ENCODE measurements around the gene KDM6A.
"Not testable (repeated sequence)": the region's sequence is repeated elsewhere in the genome, so short reads cannot be mapped to it uniquely, and the experiment has no call there.

Gene KDM6A

DNA sequence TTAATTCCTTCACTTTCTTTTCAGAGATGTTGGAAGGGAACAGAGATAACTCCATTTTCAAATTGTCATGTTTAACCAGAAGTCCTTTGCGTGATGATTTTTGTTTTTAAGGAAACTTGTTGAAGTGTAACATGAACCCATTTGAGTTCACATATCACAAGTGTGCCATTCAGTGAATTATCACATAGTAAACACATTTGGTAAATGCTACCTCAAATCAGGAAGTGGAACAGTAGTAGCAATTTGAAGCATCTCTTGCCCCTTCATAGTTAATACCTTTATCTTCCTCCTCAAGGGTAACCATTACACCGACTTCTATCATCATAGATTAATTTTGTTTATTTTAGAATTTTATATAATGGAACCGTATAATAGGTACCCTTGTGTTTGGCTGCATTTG is 35.8 kb downstream of the KDM6A start:
- no peak overlapping the region for H3K4me3 ChIP-seq (ENCODE audit: low read length)
- TF ChIP-seq, protein P1, sequence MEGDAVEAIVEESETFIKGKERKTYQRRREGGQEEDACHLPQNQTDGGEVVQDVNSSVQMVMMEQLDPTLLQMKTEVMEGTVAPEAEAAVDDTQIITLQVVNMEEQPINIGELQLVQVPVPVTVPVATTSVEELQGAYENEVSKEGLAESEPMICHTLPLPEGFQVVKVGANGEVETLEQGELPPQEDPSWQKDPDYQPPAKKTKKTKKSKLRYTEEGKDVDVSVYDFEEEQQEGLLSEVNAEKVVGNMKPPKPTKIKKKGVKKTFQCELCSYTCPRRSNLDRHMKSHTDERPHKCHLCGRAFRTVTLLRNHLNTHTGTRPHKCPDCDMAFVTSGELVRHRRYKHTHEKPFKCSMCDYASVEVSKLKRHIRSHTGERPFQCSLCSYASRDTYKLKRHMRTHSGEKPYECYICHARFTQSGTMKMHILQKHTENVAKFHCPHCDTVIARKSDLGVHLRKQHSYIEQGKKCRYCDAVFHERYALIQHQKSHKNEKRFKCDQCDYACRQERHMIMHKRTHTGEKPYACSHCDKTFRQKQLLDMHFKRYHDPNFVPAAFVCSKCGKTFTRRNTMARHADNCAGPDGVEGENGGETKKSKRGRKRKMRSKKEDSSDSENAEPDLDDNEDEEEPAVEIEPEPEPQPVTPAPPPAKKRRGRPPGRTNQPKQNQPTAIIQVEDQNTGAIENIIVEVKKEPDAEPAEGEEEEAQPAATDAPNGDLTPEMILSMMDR (IDR thresholded peaks at IDR 0.05; ENCODE audit: insufficient read depth, low read depth, low read length, missing control alignments), result no peak
- no peak for DNase-seq (ENCODE audit: low read depth)

DNA sequence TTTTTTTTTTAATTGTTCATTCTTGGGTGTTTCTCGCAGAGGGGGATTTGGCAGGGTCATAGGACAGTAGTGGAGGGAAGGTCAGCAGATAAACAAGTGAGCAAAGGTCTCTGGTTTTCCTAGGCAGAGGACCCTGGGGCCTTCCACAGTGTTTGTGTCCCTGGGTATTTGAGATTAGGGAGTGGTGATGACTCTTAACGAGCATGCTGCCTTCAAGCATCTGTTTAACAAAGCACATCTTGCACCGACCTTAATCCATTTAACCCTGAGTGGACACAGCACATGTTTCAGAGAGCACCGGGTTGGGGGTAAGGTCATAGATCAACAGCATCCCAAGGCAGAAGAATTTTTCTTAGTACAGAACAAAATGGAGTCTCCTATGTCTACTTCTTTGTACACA is 37.5 kb downstream of the KDM6A start:
- not testable (repeated sequence) for DNase-seq (ENCODE audit: low read depth); H3K4me3 ChIP-seq (ENCODE audit: low read length)

DNA sequence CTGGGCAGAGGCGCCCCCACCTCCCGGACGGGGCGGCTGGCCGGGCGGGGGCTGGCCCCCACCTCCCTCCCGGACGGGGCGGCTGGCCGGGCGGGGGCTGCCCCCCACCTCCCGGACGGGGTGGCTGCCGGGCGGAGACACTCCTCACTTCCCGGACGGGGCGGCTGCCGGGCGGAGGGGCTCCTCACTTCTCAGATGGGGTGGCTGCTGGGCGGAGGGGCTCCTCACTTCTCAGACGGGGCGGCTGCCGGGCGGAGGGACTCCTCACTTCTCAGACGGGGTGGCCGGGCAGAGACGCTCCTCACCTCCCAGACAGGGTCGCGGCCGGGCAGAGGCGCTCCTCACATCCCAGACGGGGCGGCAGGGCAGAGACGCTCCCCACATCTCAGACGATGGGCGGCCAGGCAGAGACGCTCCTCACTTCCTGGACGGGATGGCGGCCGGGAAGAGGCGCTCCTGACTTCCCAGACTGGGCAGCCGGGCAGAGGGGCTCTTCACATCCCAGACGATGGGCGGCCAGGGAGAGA is 38.1 kb downstream of the KDM6A start:
- not testable (repeated sequence) for DNase-seq (ENCODE audit: low read depth); H3K4me3 ChIP-seq (ENCODE audit: low read length)

DNA sequence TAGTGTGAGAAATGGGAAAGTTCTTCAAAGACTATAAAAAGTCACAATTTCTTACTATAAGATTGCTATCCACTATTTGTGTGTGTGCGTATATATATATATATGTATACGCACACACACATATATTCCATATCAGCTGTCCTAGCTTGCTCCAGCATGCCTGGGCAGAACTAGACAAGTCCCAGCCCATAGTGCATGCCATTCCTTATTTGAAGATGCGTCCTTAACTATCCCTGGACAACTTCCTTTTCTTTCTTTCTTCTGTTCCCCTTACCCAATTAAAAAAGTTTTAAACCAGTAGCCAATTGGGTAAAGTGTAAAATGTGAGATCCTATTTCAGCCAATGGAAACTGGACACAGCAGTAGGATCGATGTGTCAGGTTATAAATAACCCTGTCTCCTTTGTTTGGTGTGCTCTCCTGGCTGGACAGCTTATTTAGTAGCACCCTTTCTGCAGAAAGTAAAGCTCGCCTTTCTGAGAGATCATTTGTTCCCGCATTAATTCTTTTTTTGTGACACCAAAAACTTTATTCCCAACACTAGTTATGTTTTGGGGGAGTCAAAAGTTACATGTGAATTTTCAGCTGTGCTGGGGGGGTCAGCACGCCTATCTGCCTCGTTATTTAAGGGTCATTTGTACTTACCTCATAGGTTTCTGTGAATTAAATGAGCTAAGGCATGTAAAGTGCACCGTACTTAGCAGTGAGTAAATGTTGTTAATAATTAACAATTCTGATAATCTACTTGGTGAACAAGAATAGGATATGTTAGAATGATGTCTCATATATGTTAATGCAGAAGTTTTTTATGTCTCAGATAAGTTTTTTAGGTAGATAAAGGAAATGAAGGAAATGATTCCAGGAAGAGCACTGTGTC is 40.9 kb downstream of the KDM6A start:
- H3K4me3 ChIP-seq (ENCODE audit: low read length), result no peak overlapping the region
- DNase-seq (ENCODE audit: low read depth), result peak; percentile 63
- TF ChIP-seq, protein P1 (IDR thresholded peaks at IDR 0.05; ENCODE audit: insufficient read depth, low read depth, low read length, missing control alignments), result no peak

DNA sequence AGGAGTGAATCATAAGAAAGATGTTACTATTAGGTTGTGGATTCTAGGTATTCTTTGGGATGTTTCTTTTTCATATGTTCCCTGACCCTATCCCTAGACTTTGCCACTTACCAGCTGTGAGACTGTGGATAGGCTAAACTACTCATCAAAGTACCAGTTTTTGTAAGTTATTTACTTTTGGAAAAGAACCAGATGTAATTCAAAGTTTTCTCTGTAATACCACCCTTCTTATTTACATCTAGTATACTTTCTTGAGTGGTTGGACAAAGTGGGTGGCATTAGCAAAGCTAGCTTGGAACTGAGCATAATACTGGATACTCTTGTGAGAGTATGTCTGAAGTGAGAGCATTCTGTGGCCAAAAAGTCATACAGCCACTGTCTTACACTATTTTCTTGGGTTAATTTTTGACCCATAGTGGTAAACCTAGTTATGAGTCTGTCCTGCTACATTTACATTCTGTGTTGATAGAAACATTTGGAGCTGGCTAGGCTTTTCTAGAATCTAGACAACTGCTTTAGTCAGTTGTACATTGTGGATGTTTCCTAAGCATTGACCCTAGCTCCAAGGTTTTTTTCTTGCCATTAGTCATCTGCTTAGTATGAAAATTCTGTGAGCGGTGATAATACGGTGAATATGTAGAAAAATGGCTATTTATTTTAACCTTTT is 41.7 kb downstream of the KDM6A start:
- peak; percentile 24 for DNase-seq (ENCODE audit: low read depth)
- TF ChIP-seq, protein P1 (IDR thresholded peaks at IDR 0.05; ENCODE audit: insufficient read depth, low read depth, low read length, missing control alignments), result no peak
- no peak overlapping the region for H3K4me3 ChIP-seq (ENCODE audit: low read length)

DNA sequence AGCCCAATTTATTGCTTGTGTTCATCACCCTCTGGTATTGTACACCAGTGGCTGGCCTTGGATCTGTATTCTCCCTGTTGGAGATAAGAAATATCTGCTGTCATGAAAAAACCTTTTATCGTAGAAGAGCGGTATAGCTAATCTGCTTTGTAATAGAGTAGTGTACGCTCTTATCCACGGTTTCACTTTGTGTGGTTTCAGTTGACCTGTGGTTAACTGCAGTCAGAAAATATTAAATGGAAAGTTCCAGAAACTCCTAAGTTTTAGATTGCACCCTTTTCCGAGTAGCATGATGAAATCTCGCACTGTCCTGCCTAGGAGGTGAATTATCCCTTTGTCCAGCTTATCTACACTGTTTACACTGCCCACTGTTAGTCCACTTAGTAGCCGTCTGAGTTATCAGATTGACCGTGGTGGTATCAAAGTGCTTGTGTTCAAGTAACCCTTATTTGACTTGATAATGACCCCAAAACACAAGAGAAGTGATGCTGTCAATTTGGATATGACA is 42.4 kb downstream of the KDM6A start:
- DNase-seq (ENCODE audit: low read depth), result no peak
- TF ChIP-seq, protein P1 (IDR thresholded peaks at IDR 0.05; ENCODE audit: insufficient read depth, low read depth, low read length, missing control alignments), result no peak
- H3K4me3 ChIP-seq (ENCODE audit: low read length), result no peak overlapping the region

DNA sequence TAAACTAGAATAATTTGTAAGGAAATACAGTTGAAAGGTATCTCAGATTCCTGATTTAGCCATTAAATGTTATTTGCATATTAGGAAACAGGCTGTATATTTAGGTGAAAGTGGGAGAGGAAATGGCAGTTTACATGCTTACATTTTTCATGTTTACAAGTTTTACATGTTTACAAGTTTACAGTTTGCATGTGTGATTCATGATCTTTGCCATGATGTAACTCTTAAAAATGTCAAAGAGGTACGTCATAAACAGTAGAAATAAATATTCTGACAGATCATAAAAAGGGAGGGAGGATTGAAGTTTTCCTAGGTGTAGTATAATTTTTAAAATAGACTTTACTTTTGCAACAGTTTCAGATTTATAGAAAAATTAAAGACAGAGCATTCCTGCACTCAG is 45.7 kb downstream of the KDM6A start:
- TF ChIP-seq, protein P1 (IDR thresholded peaks at IDR 0.05; ENCODE audit: insufficient read depth, low read depth, low read length, missing control alignments), result no peak
- peak; percentile 8 for DNase-seq (ENCODE audit: low read depth)
- H3K4me3 ChIP-seq (ENCODE audit: low read length), result no peak overlapping the region
